Right ventricle myocardium inferior (tissue), 1 donor: ENCODE data around the gene ANKFY1. TPM values are rescaled to one million over a fixed set of nuclear protein-coding genes. Genes with fewer than 3 reads are reported as not detected.

Experiments
- ATAC-seq: fragments of 200-7000 bp; cut with Tn5 transposase; one replicate; pipeline ENCODE4 v1.9.1; 2020; ENCODE audit warnings: mild to moderate bottlenecking, moderate library complexity
- DNase-seq: peaks from one replicate; pipeline ENCODE4 v3.0.0; 2021; ENCODE audit errors: missing footprints
- intact Hi-C: fragments of 100-400 bp; cut with DNase I; formaldehyde crosslinking; loops from one replicate; pipeline ENCODE4 v1.11.0; 2022
- total RNA-seq: library from RNA; stranded (reverse); fragmentation: NEBNext Ultra II Directional; extraction: Animal tissue kit (Norgen Biotek cat#: 25700); gene quantifications from one replicate; pipeline ENCODE4 v1.2.1, GENCODE V29; 2021
- donor health status: DM: no; HTN: yes; CAD: no; lungs with severe emphysema.

The ANKFY1 gene
- total RNA-seq, 1 donor from 2014 or later, result 23.3 TPM

- ATAC-seq (no peak), DNase-seq (no peak)
- intact Hi-C loops, result no loop called here
Observed at GRCh38 chr17:4167786-4168185, 96.0 kb downstream of the ANKFY1 start.

GRCh38 chr17:4166419-4166818 lies 97.4 kb downstream of the ANKFY1 start:
- DNase-seq, result no peak
- intact Hi-C loops, result no loop called here
- ATAC-seq, result no peak

GRCh38 chr17:4165301-4166010 lies 98.3 kb downstream of the ANKFY1 start:
- DNase-seq, result no peak
- intact Hi-C loops, result no loop called here
- peak; percentile 67 for ATAC-seq

- DNase-seq (no peak), ATAC-seq (peak; percentile 35)
- intact Hi-C loops, result no loop called here
Observed at GRCh38 chr17:4163951-4164350, 99.8 kb downstream of the ANKFY1 start.

- intact Hi-C loops, result no loop called here
- ATAC-seq, result peak; percentile 62
- DNase-seq, result no peak
Observed at GRCh38 chr17:4162775-4163466, 100.9 kb downstream of the ANKFY1 start.

GRCh38 chr17:4162321-4162720 lies 101.5 kb downstream of the ANKFY1 start:
- intact Hi-C loops, result no loop called here

GRCh38 chr17:4161967-4162305 lies 101.8 kb downstream of the ANKFY1 start:
- intact Hi-C loops, result no loop called here
- ATAC-seq (no peak), DNase-seq (no peak)

More at GRCh38 chr17:4162321-4162720, 101.5 kb downstream of the ANKFY1 start:
- DNase-seq (no peak), ATAC-seq (no peak)

- intact Hi-C loops, result no loop called here
- DNase-seq (no peak), ATAC-seq (no peak)
Observed at GRCh38 chr17:4161192-4161966, 102.4 kb downstream of the ANKFY1 start.

GRCh38 chr17:4160294-4160859 lies 103.4 kb downstream of the ANKFY1 start:
- no peak for DNase-seq
- intact Hi-C loops, result no loop called here

GRCh38 chr17:4159761-4160160 lies 104.0 kb downstream of the ANKFY1 start:
- intact Hi-C loops, result no loop called here
- ATAC-seq (no peak), DNase-seq (no peak)

More at GRCh38 chr17:4160294-4160859, 103.4 kb downstream of the ANKFY1 start:
- ATAC-seq, result no peak

GRCh38 chr17:4157618-4158333 lies 106.0 kb downstream of the ANKFY1 start:
- DNase-seq, result no peak
- ATAC-seq, result no peak
- intact Hi-C loops, result no loop called here

GRCh38 chr17:4156750-4157381 lies 106.9 kb downstream of the ANKFY1 start:
- intact Hi-C loops, result no loop called here
- DNase-seq (no peak), ATAC-seq (peak; percentile 23)

GRCh38 chr17:4155980-4156620 lies 107.7 kb downstream of the ANKFY1 start:
- no peak for ATAC-seq
- intact Hi-C loops, result no loop called here
- DNase-seq, result no peak

GRCh38 chr17:4154201-4154600 lies 109.6 kb downstream of the ANKFY1 start:
- ATAC-seq (no peak), DNase-seq (no peak)
- intact Hi-C loops, result no loop called here

GRCh38 chr17:4152471-4152870 lies 111.3 kb downstream of the ANKFY1 start:
- ATAC-seq, result no peak
- DNase-seq, result no peak

GRCh38 chr17:4150096-4150495 lies 113.7 kb downstream of the ANKFY1 start:
- intact Hi-C loops, result no loop called here

More at GRCh38 chr17:4152471-4152870, 111.3 kb downstream of the ANKFY1 start:
- intact Hi-C loops, result no loop called here

GRCh38 chr17:4148611-4149308 lies 115.0 kb downstream of the ANKFY1 start:
- DNase-seq (no peak), ATAC-seq (no peak)
- intact Hi-C loops, result no loop called here

More at GRCh38 chr17:4150096-4150495, 113.7 kb downstream of the ANKFY1 start:
- ATAC-seq (no peak), DNase-seq (no peak)
